CD4-positive, alpha-beta T cell treated with Interleukin-4 for 4 hours (primary cell): Measurements from ENCODE around the gene PLCL2.
A peak's percentile ranks its signal among the peaks of the same experiment; 100 is the strongest.

Experiments
- DNase-seq: peaks from one replicate; pipeline ENCODE4 v3.0.0-alpha.2; 2020

Gene PLCL2

GRCh38 chr3:16896820-16897219 lies 12.1 kb downstream of the PLCL2 start:
- DNase-seq, result no peak

GRCh38 chr3:16897254-16897926 lies 12.6 kb downstream of the PLCL2 start:
- no peak for DNase-seq

- DNase-seq, result no peak
These were observed 14.0 kb downstream of the PLCL2 start for GRCh38 chr3:16898595-16899395.

- no peak for DNase-seq
These were observed 15.2 kb downstream of the PLCL2 start for GRCh38 chr3:16899919-16900318.

GRCh38 chr3:16900779-16901440 lies 16.2 kb downstream of the PLCL2 start:
- peak; percentile 52 for DNase-seq

GRCh38 chr3:16904423-16905417 lies 20.0 kb downstream of the PLCL2 start:
- peak; percentile 30 for DNase-seq

GRCh38 chr3:16905704-16906103 lies 20.9 kb downstream of the PLCL2 start:
- DNase-seq, result no peak

- peak; percentile 41 for DNase-seq
These were observed 21.9 kb downstream of the PLCL2 start for GRCh38 chr3:16906682-16907081.

GRCh38 chr3:16907243-16907642 lies 22.5 kb downstream of the PLCL2 start:
- peak; percentile 29 for DNase-seq

- DNase-seq, result no peak
These were observed 23.5 kb downstream of the PLCL2 start for GRCh38 chr3:16908016-16908807.

GRCh38 chr3:16908896-16909295 lies 24.1 kb downstream of the PLCL2 start:
- no peak for DNase-seq

GRCh38 chr3:16909802-16910201 lies 25.0 kb downstream of the PLCL2 start:
- DNase-seq, result no peak

- DNase-seq, result no peak
These were observed 25.5 kb downstream of the PLCL2 start for GRCh38 chr3:16910207-16910606.

GRCh38 chr3:16911916-16912315 lies 27.2 kb downstream of the PLCL2 start:
- DNase-seq, result no peak

- no peak for DNase-seq
These were observed 27.9 kb downstream of the PLCL2 start for GRCh38 chr3:16912400-16913263.

GRCh38 chr3:16913264-16913580 lies 28.5 kb downstream of the PLCL2 start:
- DNase-seq, result no peak

GRCh38 chr3:16916840-16917239 lies 32.1 kb downstream of the PLCL2 start:
- DNase-seq, result no peak

- no peak for DNase-seq
These were observed 32.6 kb downstream of the PLCL2 start for GRCh38 chr3:16917256-16917935.

GRCh38 chr3:16917980-16918682 lies 33.4 kb downstream of the PLCL2 start:
- no peak for DNase-seq

- no peak for DNase-seq
These were observed 33.9 kb downstream of the PLCL2 start for GRCh38 chr3:16918683-16919025.
